DOHH2 (cell line): Measurements from ENCODE around the gene FIGN.

ENCODE experiments used
- H3F3A ChIP-seq: fragments of 200-600 bp; sonication (generic), shearing (Covaris generic); 2 replicates; pipeline ENCODE4 v1.6.0; 2016; ENCODE audit warnings: antibody characterized with exemption, mild to moderate bottlenecking; ENCODE audit not compliant: control insufficient read depth, insufficient read depth
- H3K27ac ChIP-seq: fragments of 200-600 bp; sonication (generic); 2 replicates; pipeline ENCODE4 v1.5.1; 2014; ENCODE audit warnings: low read depth, mild to moderate bottlenecking, low read length, moderate library complexity
- H3K27me3 ChIP-seq: fragments of 200-600 bp; sonication (generic); 2 replicates; pipeline ENCODE4 v1.6.1; 2014; ENCODE audit warnings: mild to moderate bottlenecking, low read length, mixed read lengths; ENCODE audit not compliant: control insufficient read depth
- H3K36me3 ChIP-seq: fragments of 200-600 bp; sonication (generic); 2 replicates; pipeline ENCODE4 v1.6.1; 2014; ENCODE audit warnings: mild to moderate bottlenecking, low read length, moderate library complexity, mixed read lengths; ENCODE audit not compliant: control insufficient read depth
- H3K4me1 ChIP-seq: fragments of 200-600 bp; sonication (generic); 2 replicates; pipeline ENCODE4 v1.6.1; 2014; ENCODE audit warnings: mild to moderate bottlenecking, low read length, mixed read lengths; ENCODE audit not compliant: control insufficient read depth
- H3K4me2 ChIP-seq: fragments of 200-600 bp; sonication (generic); 2 replicates; pipeline ENCODE4 v1.6.0; 2014; ENCODE audit warnings: mild to moderate bottlenecking, low read length, moderate library complexity
- H3K4me3 ChIP-seq: fragments of 200-600 bp; sonication (generic); 2 replicates; pipeline ENCODE4 v1.5.1; 2014; ENCODE audit warnings: mild to moderate bottlenecking, low read length, mixed read lengths
- H3K79me2 ChIP-seq: fragments of 200-600 bp; sonication (generic); 2 replicates; pipeline ENCODE4 v1.6.1; 2014; ENCODE audit warnings: mild to moderate bottlenecking, low read length, mixed read lengths; ENCODE audit not compliant: control insufficient read depth
- H3K9me2 ChIP-seq: fragments of 200-600 bp; sonication (generic); replicated peaks from 2 replicates; pipeline ENCODE4 v1.6.1; 2014; ENCODE audit warnings: mild to moderate bottlenecking, low read length, mixed read lengths; ENCODE audit not compliant: control insufficient read depth
- H3K9me3 ChIP-seq: fragments of 200-600 bp; sonication (generic); 2 replicates; pipeline ENCODE4 v1.6.1; 2014; ENCODE audit warnings: antibody characterized with exemption, low read length, mixed read lengths; ENCODE audit not compliant: control insufficient read depth, insufficient read depth
- H4K20me1 ChIP-seq: fragments of 200-600 bp; sonication (generic); 2 replicates; pipeline ENCODE4 v1.6.0; 2014; ENCODE audit warnings: low read depth, mild to moderate bottlenecking, antibody characterized with exemption, low read length, moderate library complexity; ENCODE audit not compliant: control insufficient read depth, insufficient read depth
- CTCF ChIP-seq: fragments of 200-600 bp; sonication (generic); IDR thresholded peaks from one replicate; pipeline ENCODE4 v1.5.1; 2014; ENCODE audit warnings: antibody characterized with exemption, mild to moderate bottlenecking, low read depth, low read length; ENCODE audit not compliant: poor library complexity, severe bottlenecking
- EZH2phosphoT487 ChIP-seq: fragments of 200-600 bp; sonication (generic); IDR thresholded peaks from 2 replicates; pipeline ENCODE4 v1.6.1; 2017; ENCODE audit warnings: borderline replicate concordance, mild to moderate bottlenecking, antibody characterized with exemption, low read length, moderate library complexity, mixed read lengths

The FIGN gene

GRCh38 chr2:163665817-163666216, 70.0 kb downstream of the FIGN start:
- Histone ChIP-seq H3F3A (no peaks in the 10 kb centered on the region), H3K4me3 (no peak overlapping the region), H3K9me2 (no peaks in the 10 kb centered on the region), H3K79me2 (no peaks in the 10 kb centered on the region), H3K4me2 (no peak overlapping the region), H3K4me1 (no peaks in the 10 kb centered on the region), H3K36me3 (no peaks in the 10 kb centered on the region), H3K9me3 (no peaks in the 10 kb centered on the region), H3K27ac (no peak overlapping the region), H3K27me3 (no peaks in the 10 kb centered on the region), H4K20me1 (no peaks in the 10 kb centered on the region)
- no peak for TF ChIP-seq EZH2phosphoT487
- TF ChIP-seq CTCF: no peak

- TF ChIP-seq EZH2phosphoT487 (no peak), CTCF (no peak)
- no peaks in the 10 kb centered on the region for H3K9me3 ChIP-seq
- H3K4me3 ChIP-seq: no peak overlapping the region
- H4K20me1 ChIP-seq: no peaks in the 10 kb centered on the region
- no peaks in the 10 kb centered on the region for H3K9me2 ChIP-seq
- H3K36me3 ChIP-seq: no peaks in the 10 kb centered on the region
- H3K79me2 ChIP-seq: no peaks in the 10 kb centered on the region
- no peaks in the 10 kb centered on the region for H3F3A ChIP-seq
- H3K4me2 ChIP-seq: no peak overlapping the region
- H3K27ac ChIP-seq: no peak overlapping the region
- H3K4me1 ChIP-seq: no peaks in the 10 kb centered on the region
- H3K27me3 ChIP-seq: no peaks in the 10 kb centered on the region
Measured at GRCh38 chr2:163665051-163665450, 70.8 kb downstream of the FIGN start.

- H3K9me2 ChIP-seq: no peaks in the 10 kb centered on the region
- no peak overlapping the region for H3K27ac ChIP-seq
- H4K20me1 ChIP-seq: no peaks in the 10 kb centered on the region
- no peak for TF ChIP-seq CTCF
- no peak for TF ChIP-seq EZH2phosphoT487
- H3F3A ChIP-seq: no peaks in the 10 kb centered on the region
- H3K4me1 ChIP-seq: no peaks in the 10 kb centered on the region
- H3K9me3 ChIP-seq: no peaks in the 10 kb centered on the region
- H3K79me2 ChIP-seq: no peaks in the 10 kb centered on the region
- no peaks in the 10 kb centered on the region for H3K27me3 ChIP-seq
- H3K4me3 ChIP-seq: no peak overlapping the region
- H3K36me3 ChIP-seq: no peaks in the 10 kb centered on the region
- H3K4me2 ChIP-seq: no peak overlapping the region
Measured at GRCh38 chr2:163664610-163665009, 71.2 kb downstream of the FIGN start.
